ENCODE measurements around the gene NAB1. TPM values are rescaled to one million over a fixed set of nuclear protein-coding genes. Genes with fewer than 3 reads are reported as not detected.
A peak's percentile ranks its signal among the peaks of the same experiment; 100 is the strongest.

NAB1 gene
- total and polyA plus RNA-seq, 12 donors, result 13.0 to 43.7 (median 26.7) TPM

DNA sequence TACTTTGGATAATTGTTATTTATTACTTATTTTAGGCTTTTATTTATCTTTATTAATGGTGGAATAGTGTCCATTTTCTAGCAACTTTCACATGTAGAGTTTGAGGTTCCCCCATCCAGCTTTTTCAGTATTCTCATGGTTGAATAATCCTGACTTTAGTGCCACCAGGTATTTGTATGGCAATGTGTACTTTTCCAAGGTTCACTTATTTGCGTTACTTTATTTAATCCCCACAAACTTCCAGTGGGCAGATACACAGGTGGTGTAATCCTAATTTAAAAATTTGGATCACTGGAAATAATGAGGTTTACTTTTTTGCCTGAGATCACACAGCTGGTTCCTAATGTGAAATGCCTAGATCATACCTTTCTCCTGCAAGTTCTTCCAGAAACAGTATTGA, 30.5 kb downstream of the NAB1 start:
- no peaks in the 10 kb centered on the region for H3K9me3 ChIP-seq (replicated peaks in 1 of 3)
- intact Hi-C loops (cut with DNase I), result no loop called here
- DNase-seq, result no peak
- TF ChIP-seq, protein P1, sequence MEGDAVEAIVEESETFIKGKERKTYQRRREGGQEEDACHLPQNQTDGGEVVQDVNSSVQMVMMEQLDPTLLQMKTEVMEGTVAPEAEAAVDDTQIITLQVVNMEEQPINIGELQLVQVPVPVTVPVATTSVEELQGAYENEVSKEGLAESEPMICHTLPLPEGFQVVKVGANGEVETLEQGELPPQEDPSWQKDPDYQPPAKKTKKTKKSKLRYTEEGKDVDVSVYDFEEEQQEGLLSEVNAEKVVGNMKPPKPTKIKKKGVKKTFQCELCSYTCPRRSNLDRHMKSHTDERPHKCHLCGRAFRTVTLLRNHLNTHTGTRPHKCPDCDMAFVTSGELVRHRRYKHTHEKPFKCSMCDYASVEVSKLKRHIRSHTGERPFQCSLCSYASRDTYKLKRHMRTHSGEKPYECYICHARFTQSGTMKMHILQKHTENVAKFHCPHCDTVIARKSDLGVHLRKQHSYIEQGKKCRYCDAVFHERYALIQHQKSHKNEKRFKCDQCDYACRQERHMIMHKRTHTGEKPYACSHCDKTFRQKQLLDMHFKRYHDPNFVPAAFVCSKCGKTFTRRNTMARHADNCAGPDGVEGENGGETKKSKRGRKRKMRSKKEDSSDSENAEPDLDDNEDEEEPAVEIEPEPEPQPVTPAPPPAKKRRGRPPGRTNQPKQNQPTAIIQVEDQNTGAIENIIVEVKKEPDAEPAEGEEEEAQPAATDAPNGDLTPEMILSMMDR (IDR thresholded peaks at IDR 0.05), result no peak
- no peak for TF ChIP-seq POLR2A (IDR thresholded peaks at IDR 0.05)
- H3K27ac ChIP-seq, result no peak overlapping the region
- WGBS, 4 donors, result 94 to 100% (median 97%) methylated on average over 1 of the region's 1 CpG
- H3K4me3 ChIP-seq, result no peak overlapping the region
- peaks cover 0 to 6% of the 10 kb centered on the region in 2 donors for H3K36me3 ChIP-seq (replicated peaks in 1 of 2)
- H3K4me1 ChIP-seq (replicated peaks in 1 of 2), result peaks cover 0 to 10% of the 10 kb centered on the region in 2 donors
- H3K27me3 ChIP-seq, result no peaks in the 10 kb centered on the region

DNA sequence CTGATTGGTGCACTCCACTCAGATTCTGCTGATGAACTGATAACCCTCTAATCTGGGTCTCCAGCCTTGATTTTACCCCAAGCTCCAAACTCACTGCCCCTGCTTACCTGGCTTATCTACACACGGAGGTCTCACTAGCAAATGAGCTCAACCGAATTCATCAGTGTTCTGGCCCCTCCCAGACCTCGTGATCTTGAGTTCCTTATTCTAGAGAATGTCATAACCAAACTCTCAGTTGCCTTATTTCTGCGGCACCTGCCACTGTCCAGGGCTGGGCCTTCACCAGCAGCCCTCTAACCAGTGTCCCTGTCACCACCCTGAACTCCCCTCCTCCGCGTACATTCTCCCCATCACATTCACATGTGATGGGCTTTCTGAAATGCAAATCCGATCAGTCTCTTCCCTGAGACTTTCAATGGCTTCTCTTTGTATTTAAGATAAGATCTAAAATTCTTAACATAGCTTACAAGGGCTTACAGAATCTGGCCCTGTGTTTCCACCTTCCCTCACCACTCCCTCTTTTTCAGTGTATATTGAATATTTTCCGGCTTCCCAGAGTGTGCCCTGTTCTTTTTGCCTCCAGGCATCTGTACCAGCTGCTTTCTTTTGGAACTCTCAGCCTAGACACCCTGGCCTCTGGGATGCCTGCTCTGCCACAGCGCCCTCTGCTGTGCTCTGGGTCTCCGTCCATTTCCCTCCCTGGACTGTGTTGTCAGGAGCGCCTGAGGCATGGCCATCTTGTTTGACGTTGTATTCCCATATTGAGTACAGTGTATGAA, 31.1 kb downstream of the NAB1 start:
- 79 to 90% (median 84%) methylated on average over 11 to 12 of the region's 12 CpGs for WGBS, 4 donors
- Histone ChIP-seq H3K27me3 (no peaks in the 10 kb centered on the region), H3K4me1 (replicated peaks in 1 of 2) (peaks cover 0 to 10% of the 10 kb centered on the region in 2 donors), H3K36me3 (replicated peaks in 1 of 2) (peaks cover 0 to 2% of the 10 kb centered on the region in 2 donors), H3K4me3 (no peak overlapping the region), H3K27ac (no peak overlapping the region), H3K9me3 (replicated peaks in 1 of 3) (no peaks in the 10 kb centered on the region)
- intact Hi-C loops (cut with DNase I), result no loop called here
- peak; percentile 42 to 86 (median 62) for DNase-seq
- no peak for TF ChIP-seq POLR2A (IDR thresholded peaks at IDR 0.05)
- TF ChIP-seq, protein P1 (IDR thresholded peaks at IDR 0.05), result peak; percentile 33 to 69 (median 58)

DNA sequence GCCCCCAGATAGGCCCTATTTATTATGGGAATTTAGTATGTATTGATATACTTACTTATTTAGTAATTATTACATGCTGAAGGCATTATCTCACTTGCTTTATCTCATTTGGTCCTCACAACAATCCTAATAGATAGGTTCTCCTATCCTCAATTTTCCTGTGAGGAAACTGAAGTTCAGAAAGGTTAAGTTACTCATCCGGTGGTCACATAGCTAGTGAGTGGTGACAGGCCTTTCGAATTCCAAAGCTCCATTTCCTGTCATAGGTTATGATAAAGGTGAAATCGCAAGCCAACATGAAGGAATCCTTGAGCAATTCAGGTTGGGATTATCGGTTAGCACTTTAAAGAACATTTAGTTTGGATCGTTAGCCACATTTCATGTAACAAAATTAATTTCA, 33.3 kb downstream of the NAB1 start:
- no peak for TF ChIP-seq POLR2A (IDR thresholded peaks at IDR 0.05)
- no peak for DNase-seq
- intact Hi-C loops (cut with DNase I), result no loop called here
- Histone ChIP-seq H3K36me3 (replicated peaks in 1 of 2) (peaks cover 0 to 21% of the 10 kb centered on the region in 2 donors), H3K27me3 (no peaks in the 10 kb centered on the region), H3K27ac (no peak overlapping the region), H3K4me1 (replicated peaks in 1 of 2) (peaks cover 0 to 10% of the 10 kb centered on the region in 2 donors), H3K9me3 (replicated peaks in 1 of 3) (no peaks in the 10 kb centered on the region), H3K4me3 (no peak overlapping the region)
- 75 to 82% (median 76%) methylated on average over 5 of the region's 5 CpGs for WGBS, 4 donors

DNA sequence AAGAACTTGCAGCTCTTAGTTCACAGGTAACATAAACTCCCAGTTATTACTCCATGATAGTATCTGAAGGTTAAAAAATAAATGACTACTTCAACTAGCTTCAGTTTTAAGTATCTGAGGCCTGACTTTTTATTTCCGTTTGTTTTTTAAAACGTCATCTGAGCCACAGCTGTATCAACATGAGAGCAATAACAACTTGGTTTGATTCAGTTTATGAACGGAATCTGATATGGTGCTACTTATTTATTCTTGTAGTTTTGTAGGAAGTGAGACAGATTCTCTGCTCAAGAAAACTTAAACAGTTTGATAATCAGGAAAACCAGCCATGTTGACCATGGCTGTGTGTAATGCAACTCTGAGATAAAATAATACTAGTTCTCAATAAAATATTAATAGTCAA, 34.9 kb downstream of the NAB1 start:
- no peak overlapping the region for H3K4me3 ChIP-seq
- peaks cover 0 to 29% of the 10 kb centered on the region in 2 donors for H3K36me3 ChIP-seq (replicated peaks in 1 of 2)
- intact Hi-C loops (cut with DNase I), result no loop called here
- no peak for DNase-seq
- H3K27me3 ChIP-seq, result no peaks in the 10 kb centered on the region
- H3K9me3 ChIP-seq (replicated peaks in 1 of 3), result no peaks in the 10 kb centered on the region
- no peaks in the 10 kb centered on the region for H3K4me1 ChIP-seq (replicated peaks in 1 of 2)
- WGBS, 4 donors, result 75 to 85% (median 76%) methylated on average over 3 of the region's 3 CpGs
- H3K27ac ChIP-seq, result no peak overlapping the region
- TF ChIP-seq, protein P1 (IDR thresholded peaks at IDR 0.05), result no peak
- no peak for TF ChIP-seq POLR2A (IDR thresholded peaks at IDR 0.05)

DNA sequence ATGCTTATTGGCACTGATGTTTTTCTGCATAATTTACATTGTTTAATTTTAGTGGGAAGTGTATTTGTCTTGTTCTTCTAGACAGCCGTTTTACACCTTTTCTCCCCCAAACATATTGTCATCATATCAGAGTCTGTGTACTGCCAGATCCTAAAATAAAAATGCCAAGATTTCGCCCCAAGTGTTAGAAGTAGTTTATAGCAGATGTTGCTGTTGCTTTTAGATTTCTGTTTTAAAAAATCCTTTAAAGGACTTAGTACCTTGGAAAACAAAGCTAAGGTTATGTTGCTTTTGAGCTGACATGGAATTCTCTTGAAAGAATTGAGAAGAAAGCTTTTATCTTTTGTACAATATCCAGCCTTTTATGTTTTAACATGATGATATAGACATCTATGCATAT, 36.0 kb downstream of the NAB1 start:
- 81 to 86% (median 85%) methylated on average over 2 of the region's 2 CpGs for WGBS, 4 donors
- TF ChIP-seq, protein P1 (IDR thresholded peaks at IDR 0.05), result no peak
- TF ChIP-seq POLR2A (IDR thresholded peaks at IDR 0.05), result no peak
- Histone ChIP-seq H3K4me3 (no peak overlapping the region), H3K27me3 (no peaks in the 10 kb centered on the region), H3K27ac (no peak overlapping the region), H3K9me3 (replicated peaks in 1 of 3) (no peaks in the 10 kb centered on the region), H3K36me3 (replicated peaks in 1 of 2) (peaks cover 0 to 30% of the 10 kb centered on the region in 2 donors), H3K4me1 (replicated peaks in 1 of 2) (no peaks in the 10 kb centered on the region)
- intact Hi-C loops (cut with DNase I), result no loop called here
- no peak for DNase-seq
